Astrocyte of the cerebellum (primary cell): ENCODE data around the gene TRDN.

ENCODE experiments used
- DNase-seq: peaks from one replicate; pipeline ENCODE4 v3.0.0-alpha.2; 2011; ENCODE audit warnings: low read depth
- H3K4me3 ChIP-seq: 2 replicates; pipeline ENCODE4 v1.5.1; 2011; ENCODE audit warnings: mild to moderate bottlenecking, low read depth, low read length, moderate library complexity
- in situ Hi-C: cut with HindIII; loops from 2 replicates; pipeline ENCODE4 v1.10.0; 2017; ENCODE audit warnings: low sequenced_read_pairs
- TF ChIP-seq, protein P1 (sequence below): IDR thresholded peaks from 2 replicates; pipeline ENCODE4 v1.5.1; 2012; ENCODE audit warnings: low read length, low read depth, moderate library complexity, mild to moderate bottlenecking; ENCODE audit errors: missing control alignments

The TRDN gene

DNA sequence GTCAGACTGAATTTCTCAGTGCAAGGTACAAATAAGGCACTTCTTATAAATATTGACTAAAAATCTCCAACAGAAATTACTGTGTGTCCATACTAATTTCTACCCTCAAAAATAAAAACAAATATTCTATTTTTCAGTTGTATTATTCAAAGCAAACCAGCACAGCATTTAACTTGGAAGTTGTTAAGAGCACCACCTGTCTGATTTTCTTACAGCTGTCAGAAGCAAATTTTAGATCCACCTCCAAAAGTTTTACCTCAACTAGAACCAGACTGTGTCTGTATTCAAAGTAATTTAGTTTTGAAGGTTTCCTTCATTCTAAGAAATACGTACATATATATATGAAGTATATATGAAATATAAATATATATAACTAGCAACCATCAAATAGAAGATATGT, 1.2 kb downstream of the TRDN start:
- TF ChIP-seq, protein P1, sequence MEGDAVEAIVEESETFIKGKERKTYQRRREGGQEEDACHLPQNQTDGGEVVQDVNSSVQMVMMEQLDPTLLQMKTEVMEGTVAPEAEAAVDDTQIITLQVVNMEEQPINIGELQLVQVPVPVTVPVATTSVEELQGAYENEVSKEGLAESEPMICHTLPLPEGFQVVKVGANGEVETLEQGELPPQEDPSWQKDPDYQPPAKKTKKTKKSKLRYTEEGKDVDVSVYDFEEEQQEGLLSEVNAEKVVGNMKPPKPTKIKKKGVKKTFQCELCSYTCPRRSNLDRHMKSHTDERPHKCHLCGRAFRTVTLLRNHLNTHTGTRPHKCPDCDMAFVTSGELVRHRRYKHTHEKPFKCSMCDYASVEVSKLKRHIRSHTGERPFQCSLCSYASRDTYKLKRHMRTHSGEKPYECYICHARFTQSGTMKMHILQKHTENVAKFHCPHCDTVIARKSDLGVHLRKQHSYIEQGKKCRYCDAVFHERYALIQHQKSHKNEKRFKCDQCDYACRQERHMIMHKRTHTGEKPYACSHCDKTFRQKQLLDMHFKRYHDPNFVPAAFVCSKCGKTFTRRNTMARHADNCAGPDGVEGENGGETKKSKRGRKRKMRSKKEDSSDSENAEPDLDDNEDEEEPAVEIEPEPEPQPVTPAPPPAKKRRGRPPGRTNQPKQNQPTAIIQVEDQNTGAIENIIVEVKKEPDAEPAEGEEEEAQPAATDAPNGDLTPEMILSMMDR = no peak
- DNase-seq = no peak
- in situ Hi-C loops = no loop called here
- H3K4me3 ChIP-seq = no peak overlapping the region

DNA sequence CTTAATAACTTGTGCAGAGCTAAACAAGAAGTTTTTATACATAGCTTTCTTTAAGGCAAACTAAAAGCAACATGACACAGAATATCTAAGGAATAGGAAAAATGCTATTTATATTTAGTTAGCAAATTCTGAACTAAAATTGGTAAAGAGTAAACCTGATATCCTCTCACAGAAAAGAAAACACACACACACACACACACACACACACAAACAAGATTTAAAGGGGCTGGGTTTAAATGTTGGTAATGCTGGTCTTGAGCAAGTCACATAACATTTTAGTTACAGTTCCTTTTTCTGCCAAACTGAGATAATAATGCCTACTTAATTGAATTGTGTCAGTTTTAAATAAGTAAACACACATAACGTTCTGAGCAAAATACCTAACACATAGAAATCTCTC, 1.6 kb downstream of the TRDN start:
- TF ChIP-seq, protein P1 = no peak
- DNase-seq = no peak
- in situ Hi-C loops = no loop called here
- no peak overlapping the region for H3K4me3 ChIP-seq

DNA sequence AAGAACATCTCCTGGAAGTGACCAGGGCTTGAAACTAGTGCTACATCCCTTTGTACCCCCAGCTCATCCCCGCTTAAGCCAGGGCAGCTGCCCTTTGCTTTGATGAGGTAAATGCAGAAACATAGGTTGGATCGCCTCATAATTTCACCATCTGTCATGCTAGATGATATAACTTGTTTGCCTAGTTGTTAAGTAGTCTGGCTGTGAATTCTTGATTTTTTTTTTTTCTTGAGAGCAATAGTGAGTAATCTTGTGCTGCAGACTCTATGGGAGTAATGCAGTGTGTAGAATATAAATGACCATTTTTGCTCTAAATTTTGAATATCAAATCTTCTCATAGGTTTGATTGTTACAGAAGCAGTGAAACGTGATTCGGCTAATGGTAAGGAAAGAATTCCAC, 4.1 kb downstream of the TRDN start:
- in situ Hi-C loops = no loop called here
- no peak for DNase-seq
- no peak overlapping the region for H3K4me3 ChIP-seq
- TF ChIP-seq, protein P1 = no peak

DNA sequence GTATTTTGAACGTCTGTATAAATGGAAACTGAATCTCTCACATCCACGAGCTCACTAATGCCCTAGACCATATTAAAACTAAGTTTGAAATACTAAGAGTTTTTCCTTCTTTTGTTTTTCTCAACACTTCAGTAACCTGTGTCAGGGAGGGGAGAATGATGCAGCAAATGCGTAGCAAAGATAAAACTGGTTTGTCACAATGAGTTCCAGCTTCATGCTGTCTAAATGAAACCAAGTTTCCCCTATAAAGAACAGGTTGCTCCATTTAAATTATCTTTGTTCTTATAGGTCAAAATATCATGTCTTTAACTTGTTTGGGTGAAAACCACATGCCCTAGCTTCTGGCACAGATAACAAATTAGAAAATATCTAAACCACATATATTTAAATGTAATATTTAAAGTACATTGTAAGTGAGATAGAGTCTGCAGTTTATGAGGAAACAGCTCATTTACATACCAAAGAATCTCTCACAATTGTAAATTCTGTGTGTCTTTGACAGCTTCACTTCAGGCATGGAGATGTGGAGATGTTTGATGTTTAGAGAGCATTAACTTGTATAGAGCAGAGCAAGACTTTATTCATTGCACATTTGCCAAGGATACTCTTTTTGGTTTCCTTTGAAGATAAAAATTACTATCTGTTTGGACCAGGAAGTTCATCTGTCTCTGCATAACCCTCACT, 7.3 kb downstream of the TRDN start:
- no peak overlapping the region for H3K4me3 ChIP-seq
- in situ Hi-C loops = no loop called here

DNA sequence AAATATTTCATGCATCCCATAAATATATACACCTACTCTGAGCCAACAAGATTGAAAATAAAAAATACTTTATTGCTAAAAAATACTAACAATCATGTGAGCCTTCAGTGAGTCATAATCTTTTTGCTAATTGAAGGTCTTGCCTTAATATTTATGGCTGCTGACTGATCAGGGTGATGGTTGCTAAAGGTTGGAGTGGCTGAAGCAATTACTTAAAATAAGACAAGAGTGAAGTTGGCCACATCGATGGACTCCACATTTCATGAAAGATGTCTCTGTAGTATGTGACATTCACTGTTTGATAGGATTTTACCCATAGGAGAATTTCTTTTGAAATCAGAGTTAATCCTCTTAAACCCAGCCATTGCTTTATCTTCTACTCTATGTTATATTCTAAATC, 11.1 kb downstream of the TRDN start:
- no peak for DNase-seq
- TF ChIP-seq, protein P1 = no peak
- in situ Hi-C loops = no loop called here
- no peak overlapping the region for H3K4me3 ChIP-seq

More for the DNA sequence above, 7.3 kb downstream of the TRDN start:
- TF ChIP-seq, protein P1 = no peak
- DNase-seq = no peak

DNA sequence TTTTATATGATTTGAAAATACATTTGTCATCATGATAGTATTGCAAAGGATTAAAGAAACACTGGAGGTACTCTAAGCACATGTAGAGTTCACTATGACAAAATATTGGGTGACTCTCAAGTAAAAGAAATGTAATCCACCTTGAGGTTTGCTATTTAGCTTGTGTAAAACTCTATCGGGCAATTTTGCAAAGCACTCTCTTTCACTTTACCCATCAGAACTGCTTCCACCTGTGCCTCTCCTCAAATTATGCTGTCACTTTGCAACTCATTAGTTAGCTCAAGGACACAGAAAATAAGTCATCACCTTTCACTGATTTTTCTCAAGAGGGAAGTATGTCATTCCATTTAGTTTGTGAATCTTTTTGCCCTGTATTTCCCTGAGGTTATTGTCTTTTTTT, 14.0 kb downstream of the TRDN start:
- TF ChIP-seq, protein P1 = no peak
- in situ Hi-C loops = no loop called here

More for the DNA sequence above, 14.0 kb downstream of the TRDN start:
- no peak for DNase-seq
- no peak overlapping the region for H3K4me3 ChIP-seq
